Measurements from ENCODE around the gene CDH12. TPM values are rescaled to one million over a fixed set of nuclear protein-coding genes. Genes with fewer than 3 reads are reported as not detected.

CDH12 gene
- total and polyA plus RNA-seq, 7 donors = 0.04 TPM; not detected in 6

GRCh38 chr5:22710660-22711059, 142.5 kb downstream of the CDH12 start:
- Histone ChIP-seq H3K36me3 (no peaks in the 10 kb centered on the region), H3K9me3 (no peaks in the 10 kb centered on the region), H3K27ac (no peak overlapping the region), H3K27me3 (no peaks in the 10 kb centered on the region), H3K4me1 (no peaks in the 10 kb centered on the region), H3K4me3 (no peak overlapping the region)
- WGBS, 2 donors = 46 to 76% methylated on average over 2 of the region's 2 CpGs
- intact Hi-C loops (cut with DNase I) = no loop called here
- DNase-seq = no peak
- TF ChIP-seq POLR2A (IDR thresholded peaks at IDR 0.05) (no peak), EP300 (IDR thresholded peaks at IDR 0.05) (no peak), POLR2AphosphoS5 (IDR thresholded peaks at IDR 0.05) (no peak), CTCF (IDR thresholded peaks at IDR 0.05) (no peak)

GRCh38 chr5:22709743-22710142, 143.4 kb downstream of the CDH12 start:
- H3K36me3 ChIP-seq = no peaks in the 10 kb centered on the region
- H3K4me1 ChIP-seq = no peaks in the 10 kb centered on the region
- intact Hi-C loops (cut with DNase I) = no loop called here
- no peak for DNase-seq
- no peak overlapping the region for H3K4me3 ChIP-seq
- H3K9me3 ChIP-seq = no peaks in the 10 kb centered on the region
- TF ChIP-seq POLR2AphosphoS5 (IDR thresholded peaks at IDR 0.05) (no peak), POLR2A (IDR thresholded peaks at IDR 0.05) (no peak), CTCF (IDR thresholded peaks at IDR 0.05) (no peak), EP300 (IDR thresholded peaks at IDR 0.05) (no peak)
- H3K27ac ChIP-seq = no peak overlapping the region
- H3K27me3 ChIP-seq = no peaks in the 10 kb centered on the region

GRCh38 chr5:22708770-22709328, 144.3 kb downstream of the CDH12 start:
- Histone ChIP-seq H3K36me3 (no peaks in the 10 kb centered on the region), H3K4me1 (no peaks in the 10 kb centered on the region), H3K9me3 (no peaks in the 10 kb centered on the region), H3K4me3 (no peak overlapping the region), H3K27ac (no peak overlapping the region), H3K27me3 (no peaks in the 10 kb centered on the region)
- DNase-seq = no peak
- no peak for TF ChIP-seq POLR2AphosphoS5 (IDR thresholded peaks at IDR 0.05)
- no peak for TF ChIP-seq EP300 (IDR thresholded peaks at IDR 0.05)
- TF ChIP-seq CTCF (IDR thresholded peaks at IDR 0.05) = no peak
- TF ChIP-seq POLR2A (IDR thresholded peaks at IDR 0.05) = no peak
- whole genome bisulfite sequencing, 2 donors = 84 to 86% methylated on average over 9 of the region's 9 CpGs
- intact Hi-C loops (cut with DNase I) = no loop called here

DNA sequence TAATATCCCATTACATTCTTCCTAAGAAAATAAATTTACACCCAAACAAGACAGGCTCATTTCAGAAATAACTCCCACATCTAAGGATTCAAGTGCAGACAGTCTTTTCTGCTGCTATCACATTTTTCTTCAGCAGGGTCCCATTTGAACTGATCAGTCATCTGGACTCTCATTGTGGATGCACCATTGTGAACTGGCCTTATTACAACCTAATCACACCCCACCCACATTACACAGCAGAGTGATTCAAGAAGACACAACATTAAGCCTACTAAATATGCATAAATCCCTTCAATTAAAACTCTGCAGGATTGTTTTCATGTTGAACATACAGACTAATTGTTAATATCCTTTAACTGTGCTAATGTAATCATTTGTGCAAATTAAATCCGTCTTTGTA, 146.2 kb downstream of the CDH12 start:
- no peaks in the 10 kb centered on the region for H3K9me3 ChIP-seq
- H3K27me3 ChIP-seq = no peaks in the 10 kb centered on the region
- intact Hi-C loops (cut with DNase I) = no loop called here
- TF ChIP-seq CTCF (IDR thresholded peaks at IDR 0.05) (no peak), EP300 (IDR thresholded peaks at IDR 0.05) (no peak), POLR2A (IDR thresholded peaks at IDR 0.05) (no peak), POLR2AphosphoS5 (IDR thresholded peaks at IDR 0.05) (no peak)
- H3K36me3 ChIP-seq = no peaks in the 10 kb centered on the region
- H3K27ac ChIP-seq = no peak overlapping the region
- no peaks in the 10 kb centered on the region for H3K4me1 ChIP-seq
- DNase-seq = no peak
- H3K4me3 ChIP-seq = no peak overlapping the region
- WGBS, 2 donors = 72 to 76% methylated on average over 1 of the region's 1 CpG

- Histone ChIP-seq H3K36me3 (no peaks in the 10 kb centered on the region), H3K9me3 (no peaks in the 10 kb centered on the region), H3K4me1 (no peaks in the 10 kb centered on the region), H3K4me3 (no peak overlapping the region), H3K27me3 (no peaks in the 10 kb centered on the region), H3K27ac (no peak overlapping the region)
- 75 to 86% methylated on average over 5 of the region's 5 CpGs for WGBS, 2 donors
- DNase-seq = no peak
- no peak for TF ChIP-seq EP300 (IDR thresholded peaks at IDR 0.05)
- no peak for TF ChIP-seq POLR2A (IDR thresholded peaks at IDR 0.05)
- no peak for TF ChIP-seq POLR2AphosphoS5 (IDR thresholded peaks at IDR 0.05)
- TF ChIP-seq CTCF (IDR thresholded peaks at IDR 0.05) = no peak
- intact Hi-C loops (cut with DNase I) = no loop called here
Observed at GRCh38 chr5:22699319-22699718, 153.8 kb downstream of the CDH12 start.
